ENCODE results near the gene AGPAT3. TPM values are rescaled to one million over a fixed set of nuclear protein-coding genes. Genes with fewer than 3 reads are reported as not detected.

The AGPAT3 gene
- total and polyA plus RNA-seq, 2 donors (not counting 3 experiments of a cell fraction or from before 2014, with no cell fraction given) = 39.9 to 76.7 TPM

DNA sequence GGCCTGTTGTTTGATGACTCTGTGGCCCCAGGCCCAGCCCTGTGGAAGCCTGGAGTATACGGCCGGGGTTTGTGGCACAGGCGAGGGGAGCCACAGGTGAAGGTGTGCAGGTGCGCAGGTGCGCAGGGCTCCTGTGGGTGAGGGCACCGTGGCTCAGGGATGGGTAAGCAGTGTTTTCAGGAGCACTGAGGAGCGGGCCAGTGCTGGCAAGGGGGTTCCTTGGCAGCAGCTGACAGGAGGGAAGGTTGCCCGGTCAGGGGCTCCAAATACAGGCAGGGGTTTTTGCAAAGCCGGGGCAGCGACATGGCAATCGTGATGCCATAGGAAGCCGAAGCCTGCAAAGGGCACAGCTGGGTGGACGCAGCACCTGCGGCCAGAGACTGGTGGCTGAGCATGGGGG is 20.7 kb downstream of the AGPAT3 start:
- H3K9ac ChIP-seq (replicated peaks; ENCODE audit: extremely low read depth, insufficient read depth, low read length) = no peak overlapping the region
- H3K27me3 ChIP-seq (ENCODE audit: control insufficient read depth in 2 of 2, insufficient read depth in 2 of 2, low read length in 2 of 2) = no peaks in the 10 kb centered on the region
- intact Hi-C loops (cut with micrococcal nuclease) = no loop called here
- DNase-seq (ENCODE audit: low read depth, low spot score) = no peak
- FAIRE-seq = no peak
- peaks cover 7% of the 10 kb centered on the region for H3K4me1 ChIP-seq (ENCODE audit: control insufficient read depth, extremely low read depth, insufficient read depth, low read length)
- H2AFZ ChIP-seq (ENCODE audit: low read depth, low read length) = no peak overlapping the region
- H3K27ac ChIP-seq (ENCODE audit: insufficient read depth, low read depth, low read length) = no peak overlapping the region
- ChIA-PET CTCF (interaction anchor here (1.5 kb wide), 1 partner anchor 8 kb away, joined by 4 read pairs; no protein-coding TSS in a partner anchor), POLR2A (no interaction called here)
- peaks cover 0 to under 1% of the 10 kb centered on the region in 2 experiments for H3K36me3 ChIP-seq (ENCODE audit: control insufficient read depth in 2 of 2, extremely low read depth in 1 of 2, insufficient read depth in 2 of 2, low read length in 2 of 2)
- H3K9me3 ChIP-seq (replicated peaks; ENCODE audit: control insufficient read depth, insufficient read depth, low read length) = no peaks in the 10 kb centered on the region
- TF ChIP-seq POLR2A (IDR thresholded peaks at IDR 0.05; ENCODE audit: low read depth, low read length) = no peak
- no peaks in the 10 kb centered on the region for H4K20me1 ChIP-seq (replicated peaks; ENCODE audit: control insufficient read depth, extremely low read depth, insufficient read depth, low read length)
- no peak overlapping the region for H3K4me3 ChIP-seq (replicated peaks in 1 of 3; ENCODE audit: insufficient read depth in 1 of 3, low read depth in 1 of 3, low read length in 3 of 3)
- dilution Hi-C loops (cut with MboI; ENCODE audit: extremely low pct_ligation_motif_present, low sequenced_read_pairs) = no loop called here
- BruUV-seq (replicated peaks) = no TSS peak
- no peaks in the 10 kb centered on the region for H3K9me1 ChIP-seq (replicated peaks; ENCODE audit: control insufficient read depth, extremely low read depth, insufficient read depth, low read length)
- peaks cover 62% of the 10 kb centered on the region for H3K79me2 ChIP-seq (ENCODE audit: control insufficient read depth, insufficient read depth, low read length)
- H3K4me2 ChIP-seq (ENCODE audit: insufficient read depth, low read length) = no peak overlapping the region

- Histone ChIP-seq H3K36me3 (ENCODE audit: control insufficient read depth in 2 of 2, extremely low read depth in 1 of 2, insufficient read depth in 2 of 2, low read length in 2 of 2) (peaks cover 0 to 2% of the 10 kb centered on the region in 2 experiments), H4K20me1 (replicated peaks; ENCODE audit: control insufficient read depth, extremely low read depth, insufficient read depth, low read length) (no peaks in the 10 kb centered on the region), H3K27ac (ENCODE audit: insufficient read depth, low read depth, low read length) (no peak overlapping the region), H3K9me1 (replicated peaks; ENCODE audit: control insufficient read depth, extremely low read depth, insufficient read depth, low read length) (no peaks in the 10 kb centered on the region), H3K27me3 (ENCODE audit: control insufficient read depth in 2 of 2, insufficient read depth in 2 of 2, low read length in 2 of 2) (no peaks in the 10 kb centered on the region), H3K4me2 (ENCODE audit: insufficient read depth, low read length) (no peak overlapping the region), H3K4me3 (replicated peaks in 1 of 3; ENCODE audit: insufficient read depth in 1 of 3, low read depth in 1 of 3, low read length in 3 of 3) (no peak overlapping the region), H3K79me2 (ENCODE audit: control insufficient read depth, insufficient read depth, low read length) (peaks cover 60% of the 10 kb centered on the region), H2AFZ (ENCODE audit: low read depth, low read length) (no peak overlapping the region), H3K9me3 (replicated peaks; ENCODE audit: control insufficient read depth, insufficient read depth, low read length) (no peaks in the 10 kb centered on the region), H3K4me1 (ENCODE audit: control insufficient read depth, extremely low read depth, insufficient read depth, low read length) (peaks cover 7% of the 10 kb centered on the region), H3K9ac (replicated peaks; ENCODE audit: extremely low read depth, insufficient read depth, low read length) (no peak overlapping the region)
- no peak for DNase-seq (ENCODE audit: low read depth, low spot score)
- peak; percentile 33 for FAIRE-seq
- dilution Hi-C loops (cut with MboI; ENCODE audit: extremely low pct_ligation_motif_present, low sequenced_read_pairs) (no loop called here), intact Hi-C loops (cut with micrococcal nuclease) (no loop called here)
- ChIA-PET POLR2A (no interaction called here), CTCF (no interaction called here)
- no TSS peak for BruUV-seq (replicated peaks)
- TF ChIP-seq FOS (IDR thresholded peaks at IDR 0.05; ENCODE audit: borderline replicate concordance, insufficient read depth, low read length) = no peak
- no peak for TF ChIP-seq CTCF (IDR thresholded peaks at IDR 0.05; ENCODE audit: extremely low read depth in 1 of 2, insufficient read depth in 1 of 2, low read depth in 1 of 2, low read length in 2 of 2)
- no peak for TF ChIP-seq JUN (IDR thresholded peaks at IDR 0.05; ENCODE audit: borderline replicate concordance, insufficient read depth, insufficient read length, low read depth)
- no peak for TF ChIP-seq EZH2 (IDR thresholded peaks at IDR 0.05; ENCODE audit: borderline replicate concordance, low read depth, low read length, severe bottlenecking)
- TF ChIP-seq MYC (IDR thresholded peaks at IDR 0.05; ENCODE audit: low read depth, low read length) = no peak
Observed at GRCh38 chr21:43886565-43886964, 21.5 kb downstream of the AGPAT3 start.
